Gastrocnemius medialis (tissue), 4 donors: Measurements from ENCODE around the gene DLG1. TPM values are rescaled to one million over a fixed set of nuclear protein-coding genes. Genes with fewer than 3 reads are reported as not detected.

ENCODE experiments used
- ATAC-seq, 2 donors: fragments of 150-250 bp; one replicate each; pipeline ENCODE4 v1.9.1; 2016
- DNase-seq, 2 donors: peaks; one replicate each; pipeline ENCODE4 v3.0.0-alpha.2; 2019
- H3K27ac ChIP-seq, 4 donors: fragments of 200-600 bp; sonication (generic); 1 replicate in 1 of 4; 2 replicates in 3 of 4; pipeline ENCODE4 v1.5.1; 2016 to 2018; ENCODE audit warnings: mild to moderate bottlenecking in 2 of 4, moderate library complexity in 1 of 4
- H3K27me3 ChIP-seq, 3 donors: fragments of 200-600 bp; sonication (generic) in 2 of 3; 1 replicate in 1 of 3; 2 replicates in 2 of 3; pipeline versions ENCODE4 v1.5.1 to v1.6.0; 2016 to 2019; ENCODE audit warnings: mild to moderate bottlenecking in 1 of 3, moderate library complexity in 1 of 3
- H3K36me3 ChIP-seq, 2 donors: fragments of 200-600 bp; sonication (generic) in 1 of 2; one replicate each; pipeline ENCODE4 v1.5.1; 2017 to 2018
- H3K4me1 ChIP-seq, 2 donors: fragments of 200-600 bp; sonication (generic) in 1 of 2; one replicate each; pipeline ENCODE4 v1.5.1; 2016 to 2017; ENCODE audit warnings: mild to moderate bottlenecking in 2 of 2
- H3K4me3 ChIP-seq, 4 donors: fragments of 200-600 bp; sonication (generic) in 3 of 4; 1 replicate in 1 of 4; 2 replicates in 3 of 4; pipeline ENCODE4 v1.5.1; 2016 to 2019; ENCODE audit warnings: mild to moderate bottlenecking in 2 of 4
- H3K9me3 ChIP-seq, 3 donors: fragments of 200-600 bp; sonication (generic) in 2 of 3; 1 replicate in 1 of 3; 2 replicates in 2 of 3; pipeline ENCODE4 v1.5.1; 2016 to 2019
- CTCF ChIP-seq, 5 experiments: fragments of 450-650 bp in 3 of 5; fragments of 200-600 bp in 2 of 5; sonication (generic) in 2 of 5; IDR thresholded peaks in 4 of 5; conservative IDR thresholded peaks in 1 of 5; 1 replicate in 4 of 5; 2 replicates in 1 of 5; pipeline ENCODE4 v1.5.1; 2016 to 2019; ENCODE audit warnings: antibody characterized with exemption in 5 of 5, mild to moderate bottlenecking in 3 of 5, moderate library complexity in 3 of 5
- POLR2A ChIP-seq, 2 donors: fragments of 450-650 bp; IDR thresholded peaks; one replicate each; pipeline ENCODE4 v1.6.1; 2017; ENCODE audit warnings: antibody characterized with exemption in 2 of 2, mild to moderate bottlenecking in 2 of 2, moderate library complexity in 2 of 2
- in situ Hi-C, 4 donors: fragments of 200-750 bp; cut with MboI; loops; one replicate each; pipeline versions ENCODE4 v1.15.0 to v1.8.0; 2017; ENCODE audit warnings: low sequenced_read_pairs in 4 of 4
- intact Hi-C: fragments of 100-400 bp; cut with DNase I; formaldehyde crosslinking; loops from one replicate; pipeline ENCODE4 v1.15.1; 2023; ENCODE audit warnings: low total_unique reads
- total RNA-seq, 4 donors: library from RNA; depleted of rRNA; stranded (reverse); fragments of >200 nt; gene quantifications; one replicate each; pipeline versions ENCODE4 v1.1.0 to v1.2.3, GENCODE V29; 2016

DLG1 gene
- total RNA-seq, 4 donors from 2014 or later = 41.4 to 112 (median 61.1) TPM

GRCh38 chr3:197093871-197094270 lies 204.5 kb downstream of the DLG1 start:
- ATAC-seq = no peak
- intact Hi-C loops = loop anchor here (5.0 kb wide), 1 partner anchor 88 kb away; no protein-coding TSS in a partner anchor
- H3K4me1 ChIP-seq = peaks cover 0 to 9% of the 10 kb centered on the region in 2 donors
- H3K27me3 ChIP-seq = no peaks in the 10 kb centered on the region
- no peak for DNase-seq
- H3K36me3 ChIP-seq = no peaks in the 10 kb centered on the region
- in situ Hi-C loops = no loop called here
- TF ChIP-seq CTCF (IDR thresholded peaks at IDR 0.05 in 4 of 5, conservative IDR thresholded peaks at IDR 0.05 in 1 of 5) = no peak
- TF ChIP-seq POLR2A (IDR thresholded peaks at IDR 0.05) = no peak
- no peaks in the 10 kb centered on the region for H3K9me3 ChIP-seq
- no peak overlapping the region for H3K4me3 ChIP-seq
- no peak overlapping the region for H3K27ac ChIP-seq

- no peaks in the 10 kb centered on the region for H3K36me3 ChIP-seq
- in situ Hi-C loops (no loop called here), intact Hi-C loops (no loop called here)
- ATAC-seq (no peak), DNase-seq (no peak)
- H3K27ac ChIP-seq = no peak overlapping the region
- no peak overlapping the region for H3K4me3 ChIP-seq
- peaks cover 4 to 14% of the 10 kb centered on the region in 2 donors for H3K4me1 ChIP-seq
- no peaks in the 10 kb centered on the region for H3K27me3 ChIP-seq
- TF ChIP-seq CTCF (IDR thresholded peaks at IDR 0.05 in 4 of 5, conservative IDR thresholded peaks at IDR 0.05 in 1 of 5) (no peak), POLR2A (IDR thresholded peaks at IDR 0.05) (no peak)
- no peaks in the 10 kb centered on the region for H3K9me3 ChIP-seq
Measured at GRCh38 chr3:197088370-197088769, 210.0 kb downstream of the DLG1 start.

- peaks cover 0 to 3% of the 10 kb centered on the region in 2 donors for H3K36me3 ChIP-seq
- ATAC-seq (no peak), DNase-seq (no peak)
- intact Hi-C loops = no loop called here
- in situ Hi-C loops = no loop called here
- TF ChIP-seq CTCF (IDR thresholded peaks at IDR 0.05 in 4 of 5, conservative IDR thresholded peaks at IDR 0.05 in 1 of 5) (no peak), POLR2A (IDR thresholded peaks at IDR 0.05) (no peak)
- no peaks in the 10 kb centered on the region for H3K27me3 ChIP-seq
- peaks cover 4 to 25% of the 10 kb centered on the region in 2 donors for H3K4me1 ChIP-seq
- no peaks in the 10 kb centered on the region for H3K9me3 ChIP-seq
- H3K4me3 ChIP-seq = no peak overlapping the region
- no peak overlapping the region for H3K27ac ChIP-seq
Measured at GRCh38 chr3:197085137-197085536, 213.3 kb downstream of the DLG1 start.

GRCh38 chr3:197083486-197083885 lies 214.9 kb downstream of the DLG1 start:
- DNase-seq (peak; percentile 23 to 51), ATAC-seq (peak; percentile 97 to 100)
- Histone ChIP-seq H3K27me3 (no peaks in the 10 kb centered on the region), H3K4me1 (peaks cover 4 to 24% of the 10 kb centered on the region in 2 donors), H3K4me3 (no peak overlapping the region), H3K9me3 (no peaks in the 10 kb centered on the region), H3K36me3 (peaks cover 0 to 3% of the 10 kb centered on the region in 2 donors), H3K27ac (peak overlapping the region in 3 of 4 donors; percentile 40 to 54 (median 47))
- intact Hi-C loops (loop anchor here (5.0 kb wide), 1 partner anchor 104 kb away; no protein-coding TSS in a partner anchor), in situ Hi-C loops (no loop called here)
- TF ChIP-seq POLR2A (IDR thresholded peaks at IDR 0.05) = no peak
- TF ChIP-seq CTCF (IDR thresholded peaks at IDR 0.05 in 4 of 5, conservative IDR thresholded peaks at IDR 0.05 in 1 of 5) = no peak

GRCh38 chr3:197082871-197083270 lies 215.5 kb downstream of the DLG1 start:
- ATAC-seq (no peak), DNase-seq (no peak)
- H3K4me1 ChIP-seq = peaks cover 4 to 19% of the 10 kb centered on the region in 2 donors
- in situ Hi-C loops = no loop called here
- intact Hi-C loops = loop anchor here (5.0 kb wide), 1 partner anchor 104 kb away; no protein-coding TSS in a partner anchor
- no peak overlapping the region for H3K4me3 ChIP-seq
- H3K9me3 ChIP-seq = no peaks in the 10 kb centered on the region
- peaks cover 0 to 3% of the 10 kb centered on the region in 2 donors for H3K36me3 ChIP-seq
- TF ChIP-seq POLR2A (IDR thresholded peaks at IDR 0.05) (no peak), CTCF (IDR thresholded peaks at IDR 0.05 in 4 of 5, conservative IDR thresholded peaks at IDR 0.05 in 1 of 5) (no peak)
- no peaks in the 10 kb centered on the region for H3K27me3 ChIP-seq
- peak overlapping the region in 3 of 4 donors; percentile 40 to 54 (median 47) for H3K27ac ChIP-seq
